NT2/D1 (cell line): ENCODE results near the gene KIAA1328.

Experiments used
- DNase-seq: peaks from one replicate; pipeline ENCODE4 v3.0.0-alpha.2; 2011; ENCODE audit warnings: low read depth, low spot score
- H3K27me3 ChIP-seq: 2 replicates; pipeline ENCODE4 v1.6.0; 2011; ENCODE audit warnings: mild to moderate bottlenecking; ENCODE audit not compliant: insufficient read length, insufficient read depth
- H3K36me3 ChIP-seq: 2 replicates; pipeline ENCODE4 v1.6.1; 2011; ENCODE audit warnings: mild to moderate bottlenecking, low read length, mixed read lengths; ENCODE audit not compliant: insufficient read depth, insufficient read length
- H3K4me1 ChIP-seq: 2 replicates; pipeline ENCODE4 v1.5.1; 2011; ENCODE audit not compliant: insufficient read depth, insufficient read length
- H3K4me3 ChIP-seq: 2 replicates; pipeline ENCODE4 v1.5.1; 2011; ENCODE audit warnings: low read depth; ENCODE audit not compliant: insufficient read length
- H3K9ac ChIP-seq: 2 replicates; pipeline ENCODE4 v1.6.0; 2011; ENCODE audit warnings: low read depth; ENCODE audit not compliant: insufficient read length
- H3K9me3 ChIP-seq: 2 replicates; pipeline ENCODE4 v1.5.1; 2011; ENCODE audit warnings: mild to moderate bottlenecking, low read length; ENCODE audit not compliant: insufficient read depth
- SUZ12 ChIP-seq: IDR thresholded peaks from 2 replicates; pipeline ENCODE4 v1.6.1; 2011; ENCODE audit not compliant: insufficient read length, insufficient read depth; ENCODE audit errors: extremely low read depth
- YY1 ChIP-seq: IDR thresholded peaks from 2 replicates; pipeline ENCODE4 v1.6.1; 2011; ENCODE audit not compliant: insufficient read length, insufficient read depth
- ZNF274 ChIP-seq: IDR thresholded peaks from 2 replicates; pipeline ENCODE4 v1.6.1; 2011; ENCODE audit warnings: mild to moderate bottlenecking, low read depth, low read length

KIAA1328 gene

DNA sequence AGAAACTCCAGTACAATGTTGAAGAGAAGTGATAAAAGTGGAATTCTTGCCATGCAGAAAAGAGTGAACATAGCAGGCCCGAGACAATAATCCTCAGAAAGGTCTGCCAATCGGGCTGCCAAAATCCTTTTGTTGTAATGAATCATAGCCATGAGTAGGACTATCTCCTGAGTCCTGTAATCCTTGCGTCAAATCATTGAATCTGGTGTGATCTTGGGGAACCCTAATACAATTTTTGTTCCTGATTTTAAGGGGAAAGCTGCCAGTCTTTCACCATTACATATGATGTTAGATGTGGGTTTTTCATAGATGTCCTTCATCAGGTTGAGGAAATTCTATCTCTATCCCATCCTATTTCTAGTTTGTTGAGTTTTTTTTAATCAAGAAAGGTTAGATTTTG lies 2.4 kb upstream of the KIAA1328 start:
- Histone ChIP-seq H3K4me1 (no peaks in the 10 kb centered on the region), H3K27me3 (no peaks in the 10 kb centered on the region), H3K9ac (no peak overlapping the region), H3K9me3 (no peaks in the 10 kb centered on the region), H3K4me3 (no peak overlapping the region), H3K36me3 (peaks cover 22% of the 10 kb centered on the region)
- DNase-seq: no peak
- TF ChIP-seq ZNF274 (no peak), SUZ12 (no peak), YY1 (no peak)

DNA sequence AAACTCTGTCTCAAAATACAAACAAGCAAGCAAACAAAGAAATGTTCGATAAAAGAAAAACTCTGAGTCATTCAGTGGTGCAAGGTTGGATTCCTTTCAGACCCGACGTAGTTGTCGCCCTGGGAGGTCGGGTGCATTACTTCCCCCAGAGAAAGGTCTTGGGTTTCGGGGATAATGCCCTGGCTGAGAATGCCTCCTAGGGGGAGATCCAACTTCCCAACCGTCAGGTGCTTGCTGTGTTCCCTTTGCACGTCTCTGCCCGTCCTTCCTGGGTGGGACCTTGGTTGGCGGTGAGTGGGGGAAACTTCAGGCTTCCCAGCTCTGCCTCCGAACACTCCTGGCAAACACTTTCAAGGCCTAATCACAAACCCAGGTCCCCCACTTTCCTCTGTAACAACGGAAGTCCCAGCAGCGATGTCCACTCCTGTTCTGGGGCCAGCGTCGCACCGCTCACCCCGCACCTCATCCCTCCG lies 734 bp upstream of the KIAA1328 start:
- TF ChIP-seq ZNF274 (no peak), YY1 (no peak), SUZ12 (no peak)
- no peaks in the 10 kb centered on the region for H3K4me1 ChIP-seq
- H3K9ac ChIP-seq: peak overlapping the region; percentile 95
- H3K27me3 ChIP-seq: no peaks in the 10 kb centered on the region
- no peak for DNase-seq
- no peaks in the 10 kb centered on the region for H3K9me3 ChIP-seq
- H3K36me3 ChIP-seq: peaks cover 13% of the 10 kb centered on the region
- H3K4me3 ChIP-seq: peak overlapping the region; percentile 92

DNA sequence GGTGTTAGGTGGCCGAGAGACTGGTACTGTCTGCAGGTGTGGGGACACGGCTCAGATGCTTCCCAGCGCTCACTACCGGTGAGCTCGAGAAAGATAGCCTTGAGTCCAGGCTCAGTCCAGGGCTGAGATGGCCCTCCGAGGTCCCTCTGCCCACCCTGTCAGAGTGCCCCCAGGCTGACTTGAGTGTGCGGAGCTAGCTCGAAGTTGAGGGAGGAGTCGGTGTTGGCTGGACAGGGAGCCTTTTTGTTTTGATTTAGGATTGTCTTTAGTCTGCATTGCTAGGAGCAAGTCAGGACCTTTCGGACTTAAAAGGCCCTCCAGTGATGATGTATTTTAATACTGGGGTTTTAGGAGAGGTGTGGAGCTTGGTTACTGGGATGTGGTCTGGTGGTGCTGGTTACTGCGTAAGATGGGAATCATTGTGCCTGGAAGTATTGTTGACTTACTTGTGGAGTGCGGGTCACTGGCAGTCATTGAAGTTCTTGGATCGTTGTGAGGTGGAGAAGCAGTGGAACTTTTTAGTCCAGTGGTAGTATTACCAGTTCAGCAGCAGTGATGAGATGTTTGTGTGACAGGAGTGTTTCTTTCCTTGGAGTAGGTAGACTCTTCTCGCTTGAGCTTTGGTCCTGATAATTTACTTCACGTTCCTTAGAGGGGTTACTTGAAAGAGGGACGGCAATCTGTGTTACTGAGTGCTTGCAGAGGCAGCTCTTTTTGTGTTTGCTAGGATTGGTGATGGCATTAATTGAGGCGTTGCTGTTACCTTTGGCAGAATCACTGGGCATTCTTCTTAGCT lies 633 bp downstream of the KIAA1328 start:
- Histone ChIP-seq H3K4me3 (peak overlapping the region; percentile 92), H3K9me3 (no peaks in the 10 kb centered on the region), H3K36me3 (peaks cover 8% of the 10 kb centered on the region), H3K9ac (peak overlapping the region; percentile 80), H3K27me3 (no peaks in the 10 kb centered on the region), H3K4me1 (no peaks in the 10 kb centered on the region)
- DNase-seq: no peak
- TF ChIP-seq YY1 (no peak), SUZ12 (no peak), ZNF274 (no peak)

DNA sequence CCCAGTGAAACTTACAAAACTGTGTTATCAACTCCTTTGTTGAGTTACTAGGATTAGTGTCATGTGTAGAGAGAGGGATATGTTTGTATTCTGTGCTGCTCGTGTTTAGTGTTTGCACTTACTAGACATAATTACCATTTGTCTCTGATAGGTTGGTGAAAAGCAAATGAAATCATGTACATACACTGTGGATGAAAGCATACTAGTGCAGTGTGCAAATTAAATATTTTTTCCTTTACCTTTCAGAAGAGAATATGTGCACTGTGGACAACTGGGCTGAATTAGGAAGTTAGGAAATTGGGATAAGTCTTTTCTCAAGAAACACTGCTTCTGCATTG lies 1.2 kb downstream of the KIAA1328 start:
- peak overlapping the region; percentile 80 for H3K9ac ChIP-seq
- TF ChIP-seq YY1 (no peak), SUZ12 (no peak), ZNF274 (no peak)
- no peaks in the 10 kb centered on the region for H3K27me3 ChIP-seq
- DNase-seq: no peak
- no peaks in the 10 kb centered on the region for H3K4me1 ChIP-seq
- H3K4me3 ChIP-seq: peak overlapping the region; percentile 92
- H3K9me3 ChIP-seq: no peaks in the 10 kb centered on the region
- peaks cover 8% of the 10 kb centered on the region for H3K36me3 ChIP-seq

DNA sequence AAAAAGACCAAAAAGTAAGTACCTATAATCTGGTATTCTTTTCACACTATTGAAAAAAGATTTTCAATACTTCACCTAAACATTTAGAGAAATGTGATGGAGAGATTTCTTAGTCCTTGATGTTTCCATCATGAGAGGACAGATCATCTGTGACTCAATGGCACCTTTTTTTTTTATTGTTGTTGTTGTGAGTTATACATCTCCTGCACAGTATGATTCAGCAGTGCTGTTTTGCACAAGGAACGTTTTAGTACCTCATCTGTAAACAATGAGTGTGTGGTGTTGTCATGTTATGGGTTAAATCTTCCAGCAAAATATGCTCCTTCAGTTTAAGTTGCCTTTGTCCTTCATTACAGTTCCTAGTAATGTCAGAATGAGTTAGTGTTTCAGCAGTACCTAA lies 2.2 kb downstream of the KIAA1328 start:
- TF ChIP-seq SUZ12 (no peak), ZNF274 (no peak)
- no peak for DNase-seq
- Histone ChIP-seq H3K36me3 (peaks cover 4% of the 10 kb centered on the region), H3K9ac (no peak overlapping the region), H3K9me3 (no peaks in the 10 kb centered on the region), H3K4me1 (no peaks in the 10 kb centered on the region), H3K4me3 (no peak overlapping the region), H3K27me3 (no peaks in the 10 kb centered on the region)

DNA sequence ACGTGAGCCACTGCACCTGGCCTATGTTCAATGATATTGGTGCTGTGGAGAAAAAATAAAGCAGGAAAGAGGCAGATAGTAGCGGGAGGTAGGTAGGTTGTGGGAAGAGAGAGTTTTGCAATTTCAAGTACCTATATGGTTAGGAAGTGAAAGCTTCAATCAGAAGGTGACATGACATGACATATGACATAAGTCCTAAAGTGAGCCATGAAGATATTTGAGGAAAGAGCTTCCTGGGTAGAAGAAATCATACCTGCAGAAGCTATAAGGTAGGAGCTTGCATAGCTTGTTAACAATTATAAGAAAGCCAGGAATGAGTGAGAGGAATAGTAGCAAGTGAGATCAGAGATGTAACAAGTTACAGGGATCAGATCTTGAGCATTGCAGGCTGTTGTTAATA lies 4.2 kb downstream of the KIAA1328 start:
- H3K4me3 ChIP-seq: no peak overlapping the region
- H3K9me3 ChIP-seq: no peaks in the 10 kb centered on the region
- no peaks in the 10 kb centered on the region for H3K4me1 ChIP-seq
- no peak for TF ChIP-seq ZNF274
- no peak for TF ChIP-seq SUZ12
- TF ChIP-seq YY1: no peak
- no peak for DNase-seq
- no peaks in the 10 kb centered on the region for H3K36me3 ChIP-seq
- no peak overlapping the region for H3K9ac ChIP-seq
- no peaks in the 10 kb centered on the region for H3K27me3 ChIP-seq

DNA sequence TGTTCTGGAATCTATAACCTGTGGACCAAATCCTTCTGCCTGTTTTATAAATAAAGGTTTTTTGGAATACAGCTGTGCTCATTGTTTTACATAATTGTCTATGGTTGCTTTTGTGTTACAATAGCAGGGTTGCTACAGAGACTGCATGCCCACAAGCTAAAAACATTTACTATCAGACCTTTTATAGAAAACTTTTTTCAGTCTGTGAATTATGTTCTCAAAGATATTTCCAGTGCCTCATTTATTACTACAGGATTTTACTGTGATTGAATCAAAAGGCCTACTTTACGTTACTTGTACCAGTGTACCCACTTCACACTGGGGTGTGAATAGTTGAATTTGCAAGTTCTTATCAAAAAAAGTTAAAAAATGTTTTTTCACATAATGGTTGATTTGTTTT lies 7.0 kb downstream of the KIAA1328 start:
- Histone ChIP-seq H3K36me3 (no peaks in the 10 kb centered on the region), H3K9me3 (no peaks in the 10 kb centered on the region), H3K27me3 (no peaks in the 10 kb centered on the region), H3K4me1 (no peaks in the 10 kb centered on the region), H3K9ac (no peak overlapping the region), H3K4me3 (no peak overlapping the region)
- no peak for DNase-seq
- TF ChIP-seq ZNF274 (no peak), SUZ12 (no peak), YY1 (no peak)
